H1 (cell line): ENCODE measurements around the gene MRPS25. TPM values are rescaled to one million over a fixed set of nuclear protein-coding genes. Genes with fewer than 3 reads are reported as not detected.

Experiments used
- CTCF ChIA-PET: fragments of 300-600 bp; sonication (Branson Sonifier 250); formaldehyde crosslinking; loops from one replicate; lab custom pipeline; 2021; ENCODE audit not compliant: partially characterized antibody; lab: Charles Lee
- POLR2A ChIA-PET: fragments of 300-600 bp; sonication (Branson Sonifier 250); formaldehyde crosslinking; loops from one replicate; lab custom pipeline; 2021; ENCODE audit warnings: inconsistent platforms; ENCODE audit not compliant: partially characterized antibody; lab: Charles Lee
- DNase-seq, 2 experiments: peaks; one replicate each; pipeline versions ENCODE4 v3.0.0 to v3.0.0-alpha.2; 2010 to 2022; ENCODE audit warnings: low spot score in 2 of 2, low read depth in 1 of 2, mixed read lengths in 1 of 2
- FAIRE-seq: peaks from 2 replicates; lab custom pipeline; 2011; peaks lifted over from hg19 to GRCh38; lab: Jason Lieb, UNC
- H2AFZ ChIP-seq: 2 replicates; pipeline ENCODE4 v1.8.1; 2012; ENCODE audit warnings: low read length, inconsistent platforms
- H2AK5ac ChIP-seq: 2 replicates; pipeline ENCODE4 v1.6.1; 2013; ENCODE audit warnings: low read depth, low read length
- H2BK120ac ChIP-seq: replicated peaks from 2 replicates; pipeline ENCODE3; 2013; ENCODE audit warnings: low read depth, low read length, inconsistent platforms
- H2BK12ac ChIP-seq: 2 replicates; pipeline ENCODE4 v1.6.1; 2013; ENCODE audit warnings: low read depth, low read length
- H2BK15ac ChIP-seq: 2 replicates; pipeline ENCODE4 v1.6.1; 2013; ENCODE audit warnings: low read length
- H2BK20ac ChIP-seq: 2 replicates; pipeline ENCODE4 v1.6.1; 2013; ENCODE audit warnings: low read length
- H2BK5ac ChIP-seq: 2 replicates; pipeline ENCODE4 v1.6.1; 2013; ENCODE audit warnings: low read depth, low read length
- H3K14ac ChIP-seq: 2 replicates; pipeline ENCODE4 v1.6.1; 2013; ENCODE audit warnings: inconsistent platforms; ENCODE audit not compliant: insufficient read length
- H3K18ac ChIP-seq: 2 replicates; pipeline ENCODE4 v1.6.1; 2013; ENCODE audit warnings: low read length; ENCODE audit errors: extremely low read depth
- H3K23ac ChIP-seq: 2 replicates; pipeline ENCODE4 v1.6.1; 2013; ENCODE audit warnings: inconsistent platforms; ENCODE audit not compliant: insufficient read length
- H3K23me2 ChIP-seq: 2 replicates; pipeline ENCODE4 v1.6.1; 2013; ENCODE audit warnings: low read depth, low read length
- H3K27ac ChIP-seq: 2 replicates; pipeline ENCODE4 v1.6.1; 2011; ENCODE audit warnings: low read depth, low read length, inconsistent platforms
- H3K27me3 ChIP-seq, 4 experiments: replicated peaks in 1 of 4; 1 replicate in 1 of 4; 2 replicates in 3 of 4; pipeline versions ENCODE4 v1.6.1 to v1.8.1; 2011 to 2013; ENCODE audit warnings: low read length in 3 of 4, mild to moderate bottlenecking in 3 of 4, inconsistent platforms in 2 of 4, mixed read lengths in 2 of 4, moderate library complexity in 1 of 4; ENCODE audit not compliant: control insufficient read depth in 3 of 4, insufficient read depth in 3 of 4; ENCODE audit errors: extremely low read depth in 1 of 4
- H3K36me3 ChIP-seq, 4 experiments: 2 replicates each; pipeline versions ENCODE4 v1.6.1 to v1.8.1; 2011 to 2013; ENCODE audit warnings: mild to moderate bottlenecking in 4 of 4, low read length in 3 of 4, moderate library complexity in 2 of 4, control low read depth in 1 of 4, inconsistent platforms in 1 of 4; ENCODE audit not compliant: insufficient read depth in 4 of 4, control insufficient read depth in 2 of 4
- H3K4ac ChIP-seq: replicated peaks from 2 replicates; pipeline ENCODE3; 2013; ENCODE audit warnings: low read length, low read depth, mixed read lengths, inconsistent platforms; ENCODE audit not compliant: insufficient read length
- H3K4me1 ChIP-seq, 4 experiments: replicated peaks in 1 of 4; 1 replicate in 1 of 4; 2 replicates in 3 of 4; pipeline versions ENCODE4 v1.6.1 to v1.8.1; 2011 to 2013; ENCODE audit warnings: low read length in 3 of 4, inconsistent platforms in 2 of 4, mixed read lengths in 1 of 4; ENCODE audit not compliant: insufficient read depth in 4 of 4, control insufficient read depth in 3 of 4
- H3K4me2 ChIP-seq, 2 experiments: 2 replicates each; pipeline versions ENCODE4 v1.6.1 to v1.8.1; 2011 to 2013; ENCODE audit warnings: low read depth in 2 of 2, low read length in 2 of 2, control low read depth in 1 of 2, inconsistent platforms in 1 of 2, mild to moderate bottlenecking in 1 of 2; ENCODE audit not compliant: insufficient read depth in 1 of 2
- H3K4me3 ChIP-seq, 4 experiments: fragments of 200-600, 300-600 bp in 1 of 4; sonication (generic), shearing (Covaris generic), sonication (Bioruptor Twin) in 1 of 4; 2 replicates each; pipeline versions ENCODE4 v1.5.1 to v1.8.1; 2011 to 2016; ENCODE audit warnings: low read length in 4 of 4, low read depth in 3 of 4, control low read depth in 2 of 4, inconsistent platforms in 2 of 4, mild to moderate bottlenecking in 2 of 4, mixed read lengths in 1 of 4, moderate library complexity in 1 of 4; ENCODE audit not compliant: insufficient read depth in 2 of 4; ENCODE audit errors: extremely low read depth in 1 of 4
- H3K56ac ChIP-seq: replicated peaks from 2 replicates; pipeline ENCODE3; 2013; ENCODE audit warnings: low read depth, mild to moderate bottlenecking, mixed read lengths, low read length, inconsistent platforms; ENCODE audit not compliant: insufficient read length
- H3K79me1 ChIP-seq: 2 replicates; pipeline ENCODE4 v1.6.1; 2013; ENCODE audit warnings: low read depth, low read length, control low read depth
- H3K79me2 ChIP-seq, 2 experiments: 2 replicates each; pipeline versions ENCODE4 v1.6.1 to v1.8.1; 2012 to 2013; ENCODE audit warnings: low read length in 2 of 2, mild to moderate bottlenecking in 2 of 2, inconsistent platforms in 1 of 2; ENCODE audit not compliant: insufficient read depth in 2 of 2, control insufficient read depth in 1 of 2
- H3K9ac ChIP-seq, 4 experiments: replicated peaks in 1 of 4; 1 replicate in 1 of 4; 2 replicates in 3 of 4; pipeline versions ENCODE4 v1.6.1 to v1.8.1; 2011 to 2013; ENCODE audit warnings: low read depth in 3 of 4, low read length in 3 of 4, control low read depth in 2 of 4, mild to moderate bottlenecking in 2 of 4, moderate library complexity in 2 of 4, inconsistent platforms in 1 of 4; ENCODE audit errors: extremely low read depth in 1 of 4
- H3K9me3 ChIP-seq, 2 experiments: 2 replicates each; pipeline versions ENCODE4 v1.6.1 to v1.8.1; 2012 to 2013; ENCODE audit warnings: mild to moderate bottlenecking in 2 of 2, moderate library complexity in 2 of 2, control low read depth in 1 of 2, inconsistent platforms in 1 of 2, low read depth in 1 of 2, low read length in 1 of 2, mixed read lengths in 1 of 2; ENCODE audit not compliant: insufficient read depth in 2 of 2
- H4K20me1 ChIP-seq, 2 experiments: replicated peaks in 1 of 2; 2 replicates each; pipeline versions ENCODE3 to v1.8.1; 2011 to 2013; ENCODE audit warnings: inconsistent platforms in 2 of 2, low read length in 2 of 2, mild to moderate bottlenecking in 1 of 2; ENCODE audit not compliant: insufficient read depth in 2 of 2, control insufficient read depth in 1 of 2
- H4K5ac ChIP-seq: 2 replicates; pipeline ENCODE4 v1.6.1; 2013; ENCODE audit warnings: low read length, low read depth, mixed read lengths, inconsistent platforms; ENCODE audit not compliant: insufficient read length
- H4K8ac ChIP-seq: 2 replicates; pipeline ENCODE4 v1.8.0; 2013; ENCODE audit warnings: mild to moderate bottlenecking, moderate library complexity, low read length, inconsistent platforms; ENCODE audit not compliant: insufficient read depth; ENCODE audit errors: extremely low read depth
- H4K91ac ChIP-seq: replicated peaks from 2 replicates; pipeline ENCODE3; 2013; ENCODE audit warnings: low read length, mixed read lengths, inconsistent platforms; ENCODE audit not compliant: insufficient read length
- POLR2A ChIP-seq, 2 experiments: IDR thresholded peaks; 1 replicate in 1 of 2; 2 replicates in 1 of 2; pipeline ENCODE4 v1.6.1; 2011; ENCODE audit warnings: low read depth in 2 of 2, low read length in 2 of 2, mild to moderate bottlenecking in 2 of 2; ENCODE audit errors: control extremely low read depth in 1 of 2
- WGBS, 2 experiments: shearing (Covaris generic) in 1 of 2; methylation state at CpG; one replicate each; pipeline versions ENCODE4 v1.1.6 to v1.1.7; 2013 to 2015; ENCODE audit warnings: low lambda C conversion rate in 2 of 2, mixed read lengths in 2 of 2, inconsistent platforms in 1 of 2, low coverage in 1 of 2, missing lambda C conversion rate in 1 of 2; ENCODE audit not compliant: insufficient replicate concordance in 2 of 2, insufficient coverage in 1 of 2, insufficient read length in 1 of 2; ENCODE audit errors: extremely low coverage in 1 of 2, missing lambda C conversion rate in 1 of 2; 5-methylcytosine and 5-hydroxymethylcytosine counted together
- polyA plus RNA-seq, 7 experiments: library from polyadenylated mRNA; depleted of rRNA in 3 of 7; stranded (reverse) in 5 of 7; unstranded in 2 of 7; fragments of >200 nt in 5 of 7; fragments of 200-250 nt in 2 of 7; gene quantifications; 1 replicate in 5 of 7; 2 replicates in 1 of 7; 4 replicates in 1 of 7; pipeline versions ENCODE4 v1.2.1 to v1.2.3, GENCODE V29; 2011 to 2013; ENCODE audit warnings: missing spikeins in 2 of 7, mixed read lengths in 2 of 7
- total RNA-seq: library from RNA; stranded (reverse); fragmentation: NEBNext Ultra II Directional; extraction: Animal tissue kit (Norgen Biotek cat#: 25700); gene quantifications from 2 replicates; pipeline ENCODE4 v1.2.1, GENCODE V29; 2021

Gene MRPS25
- total and polyA plus RNA-seq, 2 of the 8 experiments (the other 6 are each of a cell fraction or from before 2014, with no cell fraction given), result 23.0 to 56.5 TPM

GRCh38 chr3:15050405-15051092, 14.6 kb downstream of the MRPS25 start:
- peaks cover 16 to 60% (median 40%) of the 10 kb centered on the region in 4 experiments; a peak in 7 of 8 replicates for H3K36me3 ChIP-seq
- FAIRE-seq, result no peak
- CTCF ChIA-PET, result interaction anchor here (0.7 to 1.8 kb wide), 9 partner anchors 9 to 125 kb away, joined by 3 to 8 read pairs (median 3); no protein-coding TSS in a partner anchor
- peak in 1 of 2 experiments; percentile 29; a peak in 1 of 3 replicates for TF ChIP-seq POLR2A (IDR thresholded peaks at IDR 0.05; ENCODE audit: control extremely low read depth in 1 of 2, low read depth in 2 of 2, low read length in 2 of 2)

More at GRCh38 chr3:15050405-15051092, 14.6 kb downstream of the MRPS25 start:
- Histone ChIP-seq H3K4me1 (peaks cover 0 to 2% (median 0%) of the 10 kb centered on the region in 4 experiments; a peak in 2 of 7 replicates), H3K18ac (no peak overlapping the region), H3K23me2 (no peaks in the 10 kb centered on the region), H2BK5ac (no peak overlapping the region), H3K27me3 (no peaks in the 10 kb centered on the region), H3K4me2 (no peak overlapping the region), H4K8ac (no peak overlapping the region), H3K4me3 (no peak overlapping the region), H4K5ac (no peak overlapping the region), H3K79me1 (no peaks in the 10 kb centered on the region; the same call in 1 of the 2 replicates), H2AFZ (no peak overlapping the region), H3K4ac (no peak overlapping the region), H4K91ac (no peak overlapping the region), H3K79me2 (peaks cover 0 to 34% of the 10 kb centered on the region in 2 experiments; a peak in 3 of 4 replicates), H4K20me1 (peaks cover 17 to 22% of the 10 kb centered on the region in 2 experiments), H3K14ac (no peak overlapping the region), H2BK15ac (no peak overlapping the region), H2BK12ac (no peak overlapping the region), H2AK5ac (no peak overlapping the region), H3K9me3 (no peaks in the 10 kb centered on the region), H3K9ac (no peak overlapping the region), H3K23ac (no peak overlapping the region), H2BK120ac (no peak overlapping the region), H3K27ac (no peak overlapping the region), H3K56ac (no peak overlapping the region), H2BK20ac (no peak overlapping the region)
- no peak for DNase-seq
- POLR2A ChIA-PET, result interaction anchor here (0.8 to 3.5 kb wide), 4 partner anchors 14 to 27 kb away, joined by 3 to 17 read pairs (median 3); partner anchors contain the start of gene MRPS25
- WGBS, 2 experiments, result 85% methylated on average over 3 of the region's 3 CpGs; no CpG with 5 or more reads in 1 of the 2 experiments
